Body of pancreas (tissue), 4 donors: ENCODE measurements around the gene ELOB. TPM values are rescaled to one million over a fixed set of nuclear protein-coding genes. Genes with fewer than 3 reads are reported as not detected.

Experiments
- ATAC-seq: fragments of 150-250 bp; one replicate; pipeline ENCODE4 v1.9.1; 2016
- DNase-seq, 4 donors: peaks; one replicate each; pipeline ENCODE4 v3.0.0-alpha.2; 2019
- H3K27ac ChIP-seq, 4 donors: fragments of 200-600 bp; sonication (generic); 1 replicate in 3 of 4; 2 replicates in 1 of 4; pipeline versions ENCODE4 v1.5.1 to v1.6.1; 2016 to 2019; ENCODE audit warnings: mild to moderate bottlenecking in 1 of 4, mixed read lengths in 1 of 4, moderate library complexity in 1 of 4
- H3K27me3 ChIP-seq, 2 donors: fragments of 200-600 bp; sonication (generic); one replicate each; pipeline ENCODE4 v1.6.0; 2016; ENCODE audit warnings: mild to moderate bottlenecking in 1 of 2
- H3K36me3 ChIP-seq, 2 donors: fragments of 200-600 bp; sonication (generic); replicated peaks in 1 of 2; 2 replicates each; pipeline ENCODE4 v1.5.1; 2016; ENCODE audit warnings: low read depth in 2 of 2; ENCODE audit not compliant: insufficient read depth in 1 of 2
- H3K4me1 ChIP-seq: fragments of 200-600 bp; sonication (generic); one replicate; pipeline ENCODE4 v1.6.0; 2016
- H3K4me3 ChIP-seq, 2 donors: fragments of 200-600 bp; sonication (generic); 1 replicate in 1 of 2; 2 replicates in 1 of 2; pipeline ENCODE4 v1.5.1; 2016 to 2019
- H3K9me3 ChIP-seq, 3 donors: fragments of 200-600 bp; sonication (generic); 1 replicate in 2 of 3; 2 replicates in 1 of 3; pipeline ENCODE4 v1.5.1; 2016
- CTCF ChIP-seq, 7 experiments: fragments of 450-650 bp in 4 of 7; fragments of 200-600 bp in 3 of 7; sonication (generic) in 3 of 7; IDR thresholded peaks; one replicate each; pipeline ENCODE4 v1.5.1; 2016 to 2019; ENCODE audit warnings: antibody characterized with exemption in 7 of 7
- POLR2A ChIP-seq, 3 donors: fragments of 450-650 bp; IDR thresholded peaks; one replicate each; pipeline ENCODE4 v1.6.1; 2016; ENCODE audit warnings: antibody characterized with exemption in 3 of 3, mild to moderate bottlenecking in 2 of 3
- WGBS, 2 donors: methylation state at CpG; one replicate each; pipeline ENCODE4 v1.1.5; 2017; 5-methylcytosine and 5-hydroxymethylcytosine counted together
- intact Hi-C: fragments of 100-400 bp; cut with DNase I; formaldehyde crosslinking; loops from one replicate; pipeline ENCODE4 v1.15.1; 2023
- total RNA-seq, 2 donors: library from RNA; depleted of rRNA; stranded (reverse); fragments of >200 nt; gene quantifications; one replicate each; pipeline ENCODE4 v1.1.0, GENCODE V29; 2016

The ELOB gene
- total RNA-seq, 2 donors from 2014 or later = 77.5 to 186 TPM

- Histone ChIP-seq H3K27ac (no peak overlapping the region), H3K36me3 (no peaks in the 10 kb centered on the region), H3K27me3 (no peaks in the 10 kb centered on the region), H3K9me3 (no peaks in the 10 kb centered on the region), H3K4me3 (no peak overlapping the region), H3K4me1 (no peaks in the 10 kb centered on the region)
- no peak for DNase-seq
- no peak for ATAC-seq
- 66 to 68% methylated on average over 3 to 5 of the region's 8 CpGs for whole genome bisulfite sequencing, 2 donors
- TF ChIP-seq CTCF (IDR thresholded peaks at IDR 0.05) (no peak), POLR2A (IDR thresholded peaks at IDR 0.05) (no peak)
- intact Hi-C loops = no loop called here
These were observed 37.3 kb downstream of the ELOB start for GRCh38 chr16:2739625-2740430.

GRCh38 chr16:2738615-2739014, 38.5 kb downstream of the ELOB start:
- H3K27me3 ChIP-seq = no peaks in the 10 kb centered on the region
- no peak for TF ChIP-seq POLR2A (IDR thresholded peaks at IDR 0.05)
- TF ChIP-seq CTCF (IDR thresholded peaks at IDR 0.05) = no peak
- intact Hi-C loops = no loop called here
- ATAC-seq = no peak
- H3K9me3 ChIP-seq = no peaks in the 10 kb centered on the region
- no peaks in the 10 kb centered on the region for H3K36me3 ChIP-seq
- no peak for DNase-seq
- WGBS, 2 donors = 82% methylated on average over 5 of the region's 5 CpGs; no CpG with 5 or more reads in 1 of the 2 donors
- H3K4me3 ChIP-seq = no peak overlapping the region
- no peak overlapping the region for H3K27ac ChIP-seq
- H3K4me1 ChIP-seq = no peaks in the 10 kb centered on the region

GRCh38 chr16:2737895-2738418, 39.1 kb downstream of the ELOB start:
- H3K36me3 ChIP-seq = no peaks in the 10 kb centered on the region
- DNase-seq (no peak), ATAC-seq (no peak)
- no peaks in the 10 kb centered on the region for H3K9me3 ChIP-seq
- TF ChIP-seq POLR2A (IDR thresholded peaks at IDR 0.05) (no peak), CTCF (IDR thresholded peaks at IDR 0.05) (no peak)
- no peak overlapping the region for H3K27ac ChIP-seq
- intact Hi-C loops = no loop called here
- H3K4me1 ChIP-seq = no peaks in the 10 kb centered on the region
- H3K27me3 ChIP-seq = no peaks in the 10 kb centered on the region
- no peak overlapping the region for H3K4me3 ChIP-seq
- 52 to 60% methylated on average over 5 to 7 of the region's 7 CpGs for WGBS, 2 donors

GRCh38 chr16:2737238-2737605, 39.9 kb downstream of the ELOB start:
- 84 to 100% methylated on average over 3 to 5 of the region's 5 CpGs for WGBS, 2 donors
- ATAC-seq = no peak
- H3K4me1 ChIP-seq = no peaks in the 10 kb centered on the region
- no peak for DNase-seq
- H3K9me3 ChIP-seq = no peaks in the 10 kb centered on the region
- TF ChIP-seq CTCF (IDR thresholded peaks at IDR 0.05) (no peak), POLR2A (IDR thresholded peaks at IDR 0.05) (no peak)
- H3K36me3 ChIP-seq = no peaks in the 10 kb centered on the region
- H3K27ac ChIP-seq = no peak overlapping the region
- intact Hi-C loops = no loop called here
- H3K27me3 ChIP-seq = no peaks in the 10 kb centered on the region
- no peak overlapping the region for H3K4me3 ChIP-seq
